GM18498 (cell line): ENCODE measurements around the gene ASRGL1.

Experiments
- ATAC-seq: cut with Tn5 transposase; IDR thresholded peaks from one replicate; pipeline ENCODE4 v1.9.1; 2021; ENCODE audit warnings: mild to moderate bottlenecking, moderate library complexity; ENCODE audit not compliant: unreplicated experiment

Gene ASRGL1

DNA sequence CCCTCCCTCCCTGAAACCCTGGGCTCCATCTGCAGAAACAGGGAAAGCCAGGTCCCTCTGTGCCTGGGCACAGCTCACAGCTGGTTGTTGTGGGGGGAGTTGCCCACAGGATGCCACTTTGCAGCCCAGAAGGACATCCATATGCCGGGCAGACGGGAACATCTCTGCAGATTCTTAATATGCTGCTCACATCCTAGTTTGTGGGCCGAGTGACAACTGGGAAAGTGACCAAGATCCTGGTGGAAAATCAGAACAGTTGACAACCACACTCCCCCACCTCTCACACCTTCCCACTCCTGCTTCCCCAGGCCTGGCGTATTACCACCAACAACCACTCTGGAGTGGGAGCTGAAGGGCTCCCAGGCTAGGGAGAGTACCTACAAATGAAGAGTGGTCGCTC is 74.3 kb downstream of the ASRGL1 start:
- ATAC-seq: no peak

- ATAC-seq: no peak
These were observed 75.9 kb downstream of the ASRGL1 start for GRCh38 chr11:62413060-62413696.

GRCh38 chr11:62416596-62416995 is 79.3 kb downstream of the ASRGL1 start:
- no peak for ATAC-seq

DNA sequence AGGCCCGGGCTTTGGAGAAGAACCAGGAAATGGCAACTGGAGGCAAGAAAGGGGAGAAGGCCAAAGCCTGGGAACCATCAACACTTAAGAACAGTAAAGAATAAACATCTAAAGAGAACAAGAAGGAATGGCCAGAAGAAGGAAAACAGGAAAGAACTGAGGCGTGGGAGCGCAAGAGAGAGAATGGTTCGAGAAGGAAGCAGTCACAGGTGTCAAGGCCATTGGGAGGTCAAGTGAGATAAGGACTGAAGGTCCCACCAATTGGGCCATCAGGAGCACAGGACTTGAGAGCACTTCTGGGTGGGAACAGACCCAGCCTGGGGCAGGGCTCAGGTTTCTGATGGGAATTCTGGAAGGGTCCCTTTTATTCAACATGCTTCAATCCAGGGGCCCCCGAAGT is 80.9 kb downstream of the ASRGL1 start:
- no peak for ATAC-seq

DNA sequence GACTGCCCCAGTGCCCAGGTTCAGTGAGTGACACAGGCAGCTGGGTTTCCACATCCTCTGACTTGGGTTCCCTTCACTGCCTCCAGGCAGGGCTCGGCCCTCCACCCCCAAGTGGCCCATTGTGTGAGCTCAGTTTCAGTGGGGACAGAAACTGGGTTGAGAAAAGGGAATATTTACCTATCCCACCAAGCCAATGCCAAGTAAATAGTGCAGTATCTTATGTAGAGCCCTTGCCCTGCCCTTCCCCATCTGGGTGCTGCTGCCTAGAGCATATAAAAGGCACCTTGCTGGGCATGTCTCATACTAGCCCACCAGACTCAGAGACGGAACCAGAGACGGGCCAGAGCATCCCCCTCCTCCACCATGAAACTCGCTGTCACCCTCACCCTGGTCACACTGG is 81.5 kb downstream of the ASRGL1 start, which contains the start of gene SCGB1A1:
TSS of gene SCGB1A1 (plus strand) at position 301 of the 400 bp plus-strand sequence. CDS start at position 364, 63 bp downstream.
- no peak for ATAC-seq

DNA sequence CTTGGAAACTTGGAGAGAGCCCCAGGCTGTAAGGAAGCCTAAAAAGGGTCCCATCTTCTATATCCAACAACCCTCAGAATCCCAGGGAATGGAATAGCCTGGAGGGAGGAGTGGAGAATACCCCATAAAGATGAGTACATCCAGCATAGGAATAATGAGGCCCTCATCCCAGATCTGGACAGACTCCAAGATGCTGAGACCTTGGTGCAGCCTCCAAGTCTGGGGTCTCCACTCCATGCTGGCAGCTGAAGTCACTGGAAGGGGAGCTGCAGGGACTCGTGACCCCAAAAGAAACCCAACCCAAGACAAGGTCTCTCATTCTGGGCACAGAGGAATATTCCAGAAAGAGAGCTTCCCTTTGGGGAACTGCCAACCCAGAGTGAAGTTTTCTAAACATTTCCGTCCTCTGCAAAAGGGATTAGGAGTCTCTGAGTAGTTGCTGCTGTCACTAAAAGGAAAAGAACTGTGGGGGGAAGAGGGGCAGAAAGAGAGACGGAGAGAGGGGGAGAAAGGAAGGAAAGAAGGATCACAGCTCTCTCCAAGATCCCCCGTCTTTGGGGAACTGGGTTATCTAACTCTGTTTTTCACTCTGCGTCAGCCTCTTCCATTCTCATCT is 82.2 kb downstream of the ASRGL1 start:
- no peak for ATAC-seq

DNA sequence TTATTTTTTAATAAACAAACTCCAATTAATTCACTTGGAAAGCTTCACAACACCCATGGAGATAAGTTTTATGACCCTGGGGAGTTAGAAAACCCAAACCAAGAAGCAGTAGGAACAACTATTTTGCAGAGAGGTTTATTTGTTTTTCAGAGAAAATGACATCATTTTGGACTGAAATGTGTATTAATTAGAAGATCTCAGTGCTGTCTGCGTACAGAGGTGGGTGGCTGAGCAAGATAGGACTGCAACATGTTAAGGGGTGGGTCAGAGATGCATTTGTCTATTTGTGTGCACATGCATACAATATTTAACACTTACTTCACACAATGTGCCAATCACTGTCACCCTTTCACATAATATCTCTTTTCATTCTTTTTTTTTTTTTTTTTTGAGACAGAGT is 82.7 kb downstream of the ASRGL1 start:
- ATAC-seq: no peak

- no peak for ATAC-seq
These were observed 83.6 kb downstream of the ASRGL1 start for GRCh38 chr11:62420882-62421281.

DNA sequence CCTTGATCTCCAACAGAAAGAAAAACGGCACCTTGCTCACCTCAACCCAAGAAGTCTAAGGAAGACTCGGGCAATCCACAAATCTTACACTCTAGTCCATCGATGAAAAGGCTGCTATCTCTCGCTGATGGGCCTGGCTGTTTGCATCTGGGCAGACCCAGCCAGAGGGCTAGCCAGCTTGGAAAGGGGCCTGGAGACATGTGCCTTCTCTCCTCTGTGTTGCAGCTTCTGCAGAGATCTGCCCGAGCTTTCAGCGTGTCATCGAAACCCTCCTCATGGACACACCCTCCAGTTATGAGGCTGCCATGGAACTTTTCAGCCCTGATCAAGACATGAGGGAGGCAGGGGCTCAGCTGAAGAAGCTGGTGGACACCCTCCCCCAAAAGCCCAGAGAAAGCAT is 84.7 kb downstream of the ASRGL1 start:
- ATAC-seq: no peak

DNA sequence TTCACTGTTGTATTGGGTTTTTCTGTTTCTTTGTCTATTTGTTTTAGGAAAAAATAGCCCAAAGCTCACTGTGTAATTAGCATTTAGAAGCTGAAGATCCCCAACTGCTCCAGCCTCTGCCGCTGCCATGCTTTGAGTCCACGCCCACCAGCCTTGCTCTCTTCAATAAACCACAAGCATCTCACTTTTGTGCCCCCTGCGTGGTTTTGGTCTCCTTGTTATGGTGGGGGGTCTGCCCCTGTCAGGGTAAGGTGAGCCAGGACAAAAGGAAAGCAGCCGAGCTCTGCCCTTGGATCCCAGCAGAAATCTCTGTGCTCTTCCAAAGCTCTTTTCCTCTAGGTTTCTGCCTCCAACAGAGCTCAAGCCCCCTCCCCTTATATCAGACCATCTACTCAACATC is 85.8 kb downstream of the ASRGL1 start:
- no peak for ATAC-seq

DNA sequence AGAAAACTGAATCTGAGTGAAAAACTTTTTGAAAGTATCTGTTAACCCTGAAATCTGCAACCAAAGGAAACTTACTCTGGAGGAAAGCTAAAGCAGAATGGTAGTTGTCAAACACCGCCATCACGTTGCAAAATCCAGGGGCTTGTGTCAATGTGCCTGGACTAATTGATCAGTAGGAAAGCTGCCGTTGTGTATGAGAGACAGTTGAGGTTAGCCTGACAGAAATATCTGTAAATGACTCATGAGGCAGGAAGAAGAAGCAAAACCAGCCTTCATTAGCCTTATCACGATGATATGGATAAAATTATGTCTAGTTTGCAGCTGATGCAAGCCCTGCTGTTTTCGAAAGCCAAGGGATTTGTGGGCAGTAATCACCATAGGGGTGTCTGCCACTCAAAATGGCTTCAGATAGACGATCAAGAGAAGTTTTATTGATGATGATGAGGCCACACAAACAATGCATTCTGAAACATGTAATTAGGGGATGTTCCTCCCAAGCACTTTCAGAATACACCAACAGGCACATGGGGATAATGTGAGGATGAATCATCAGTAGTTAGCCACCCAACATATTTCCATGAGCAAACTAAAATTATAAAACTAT is 90.5 kb downstream of the ASRGL1 start:
- no peak for ATAC-seq

- no peak for ATAC-seq
These were observed 91.8 kb downstream of the ASRGL1 start for GRCh38 chr11:62428871-62429560.

- ATAC-seq: no peak
These were observed 93.2 kb downstream of the ASRGL1 start for GRCh38 chr11:62430425-62430824.

- no peak for ATAC-seq
These were observed 94.1 kb downstream of the ASRGL1 start for GRCh38 chr11:62431171-62431901.

- ATAC-seq: no peak
These were observed 95.4 kb downstream of the ASRGL1 start for GRCh38 chr11:62432695-62433094.

- ATAC-seq: no peak
These were observed 96.1 kb downstream of the ASRGL1 start for GRCh38 chr11:62433141-62433903.

DNA sequence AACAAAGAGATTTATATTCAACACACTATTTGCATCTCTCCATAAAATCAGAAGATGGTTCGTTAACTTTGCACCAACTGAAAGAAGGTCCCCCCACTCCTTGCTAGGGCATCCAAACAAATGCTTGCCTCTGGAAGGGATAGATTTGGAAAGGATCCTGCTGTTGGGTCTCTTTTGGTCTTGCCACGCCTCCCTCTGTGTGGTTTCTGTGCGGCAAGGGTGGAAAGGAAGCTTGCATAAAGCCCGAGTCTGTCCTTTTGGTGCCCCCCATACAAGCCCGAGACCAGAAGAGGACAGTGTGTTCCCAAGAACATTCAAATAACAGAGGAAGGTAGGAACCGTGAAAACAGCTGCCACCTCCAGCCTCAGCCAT is 96.6 kb downstream of the ASRGL1 start:
- no peak for ATAC-seq

DNA sequence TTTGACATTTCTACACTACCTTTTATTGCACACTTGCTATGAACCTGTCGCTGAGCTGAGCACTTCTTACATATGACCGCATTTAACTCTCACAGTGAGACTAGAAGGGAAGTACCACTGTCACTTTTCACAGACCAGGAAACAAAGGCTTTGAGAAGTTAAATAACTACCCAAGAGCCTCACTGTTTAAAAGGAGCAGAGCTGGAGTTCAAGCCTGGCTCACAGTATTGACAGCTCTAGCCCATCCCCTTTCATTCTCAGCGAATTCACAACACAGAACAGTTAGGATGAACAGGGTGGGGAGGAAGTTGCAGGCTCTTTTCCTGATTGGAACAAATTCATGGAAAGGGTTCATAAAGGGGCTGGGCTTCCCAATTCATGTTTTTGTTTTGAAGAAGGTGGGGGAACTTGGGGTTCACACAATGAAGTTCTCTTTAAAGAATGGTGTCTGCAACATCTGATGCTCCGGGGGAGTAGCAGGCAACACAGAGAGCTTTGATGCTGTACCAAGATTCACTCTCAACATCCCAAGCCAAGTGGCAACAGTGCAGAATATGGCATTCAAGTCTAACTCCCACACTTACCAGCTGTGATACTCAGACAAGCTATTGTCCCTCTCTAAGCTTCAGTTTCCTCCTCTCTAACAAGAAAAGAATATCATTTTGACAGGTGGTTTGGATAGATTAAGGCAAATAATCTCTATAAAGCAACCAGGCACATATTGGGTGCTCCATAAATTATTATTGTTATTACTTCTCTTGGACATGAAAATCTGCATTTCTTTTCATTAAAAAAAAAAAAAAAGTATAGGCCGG is 98.8 kb downstream of the ASRGL1 start:
- no peak for ATAC-seq

DNA sequence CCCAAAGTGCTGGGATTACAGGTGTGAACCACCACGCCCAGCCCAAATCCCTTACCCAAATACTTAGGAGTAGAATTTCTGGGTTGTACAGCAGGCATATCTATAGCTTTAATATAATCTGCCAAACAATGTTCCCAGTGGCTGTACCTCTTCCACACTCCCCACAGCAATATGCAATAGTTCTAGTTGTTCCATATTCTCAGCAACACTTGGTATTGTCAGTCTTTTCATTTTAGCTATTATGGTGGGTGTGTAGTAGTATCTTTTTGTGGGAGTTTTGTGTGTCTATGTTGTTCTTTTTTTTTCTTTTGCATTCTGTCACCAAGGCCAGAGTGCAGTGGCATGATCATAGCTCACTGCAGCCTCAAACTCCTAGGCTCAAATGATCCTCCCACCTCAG is 100.4 kb downstream of the ASRGL1 start:
- no peak for ATAC-seq

DNA sequence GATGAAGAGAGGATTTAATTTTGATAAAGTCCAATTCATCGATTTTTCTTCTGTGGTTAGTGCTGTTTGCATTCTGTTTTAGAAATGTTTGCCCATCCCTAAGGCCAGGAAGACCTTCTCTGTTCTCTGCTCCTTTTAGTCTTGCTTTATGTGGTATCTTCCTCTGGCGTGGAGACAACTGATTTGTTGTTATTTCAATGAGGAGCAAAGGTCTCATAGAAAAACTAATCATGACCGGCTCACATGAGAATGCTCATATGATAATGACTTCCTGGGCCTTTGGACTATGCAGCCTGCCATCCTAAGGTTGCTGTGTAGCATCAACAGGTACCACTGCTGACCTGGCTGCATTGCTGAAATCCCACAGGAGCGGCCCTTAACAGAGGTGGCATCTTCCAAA is 101.4 kb downstream of the ASRGL1 start:
- no peak for ATAC-seq
